Stimulated activated effector memory CD8-positive, alpha-beta T cell treated with anti-CD3 and anti-CD28 coated beads, Interleukin-12 subunit alpha, Interleukin-12 subunit beta, amount 100 ng/mL, for 72 hours (primary cell): ENCODE data around the gene TEX44.
"Not testable (repeated sequence)": the region's sequence is repeated elsewhere in the genome, so short reads cannot be mapped to it uniquely, and the experiment has no call there.

Experiments
- ATAC-seq: fragments of 150-1000 bp; cut with Tn5 transposase; 2 replicates; pipeline ENCODE4 v1.10.0; 2021
- DNase-seq, 2 donors: peaks; one replicate each; pipeline ENCODE4 v3.0.0; 2021 to 2022; ENCODE audit warnings: low spot score in 2 of 2
- H3K27ac Mint-ChIP-seq: one replicate; pipeline ENCODE4 v1.8.0; 2022; ENCODE audit warnings: mild to moderate bottlenecking, mixed read lengths
- H3K36me3 Mint-ChIP-seq: one replicate; pipeline ENCODE4 v1.8.0; 2022; ENCODE audit warnings: mild to moderate bottlenecking, mixed read lengths
- H3K4me1 Mint-ChIP-seq: one replicate; pipeline ENCODE4 v1.8.0; 2022; ENCODE audit warnings: mixed read lengths
- H3K4me3 Mint-ChIP-seq: one replicate; pipeline ENCODE4 v1.8.0; 2022; ENCODE audit warnings: mild to moderate bottlenecking, mixed read lengths
- H3K9me3 Mint-ChIP-seq: one replicate; pipeline ENCODE4 v1.8.0; 2022; ENCODE audit warnings: mixed read lengths

Gene TEX44

DNA sequence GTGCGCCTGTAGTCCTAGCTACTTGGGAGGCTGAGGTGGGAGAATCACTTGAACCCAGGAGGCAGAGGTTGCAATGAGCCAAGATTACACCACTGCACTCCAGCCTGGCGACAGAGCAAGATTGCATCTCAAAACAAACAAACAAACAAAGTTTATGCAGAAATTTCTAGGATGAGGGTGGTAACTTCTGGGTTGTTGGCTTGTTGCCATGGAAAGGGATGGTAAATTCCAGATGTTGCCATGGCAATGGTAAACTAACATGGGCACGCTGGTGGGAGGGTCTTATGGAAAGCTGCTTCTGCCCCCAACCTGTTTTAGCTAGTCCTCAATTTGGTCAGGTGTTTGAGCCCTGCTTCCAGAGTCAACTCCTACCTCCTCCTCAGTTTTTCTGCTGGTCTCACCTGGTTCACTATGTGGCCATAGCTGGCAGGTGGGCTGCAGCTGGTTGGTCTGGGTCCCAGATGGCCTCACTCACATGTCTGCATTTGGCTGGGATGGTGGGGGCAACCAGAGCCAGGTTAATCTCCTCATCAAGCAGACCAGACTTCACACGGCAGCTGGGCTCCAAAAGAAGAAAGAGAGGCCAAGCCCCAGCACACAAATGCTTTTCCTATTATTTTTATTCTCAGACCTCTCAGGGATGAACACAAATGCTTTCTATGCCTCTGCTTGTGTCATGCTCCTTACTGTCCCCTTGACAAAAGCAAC, 26.6 kb upstream of the TEX44 start:
- no peaks in the 10 kb centered on the region for H3K9me3 Mint-ChIP-seq
- H3K4me1 Mint-ChIP-seq, result peaks cover 14% of the 10 kb centered on the region
- no peaks in the 10 kb centered on the region for H3K36me3 Mint-ChIP-seq
- H3K4me3 Mint-ChIP-seq, result no peak overlapping the region
- no peak overlapping the region for H3K27ac Mint-ChIP-seq
- DNase-seq, result no peak
- no peak for ATAC-seq

DNA sequence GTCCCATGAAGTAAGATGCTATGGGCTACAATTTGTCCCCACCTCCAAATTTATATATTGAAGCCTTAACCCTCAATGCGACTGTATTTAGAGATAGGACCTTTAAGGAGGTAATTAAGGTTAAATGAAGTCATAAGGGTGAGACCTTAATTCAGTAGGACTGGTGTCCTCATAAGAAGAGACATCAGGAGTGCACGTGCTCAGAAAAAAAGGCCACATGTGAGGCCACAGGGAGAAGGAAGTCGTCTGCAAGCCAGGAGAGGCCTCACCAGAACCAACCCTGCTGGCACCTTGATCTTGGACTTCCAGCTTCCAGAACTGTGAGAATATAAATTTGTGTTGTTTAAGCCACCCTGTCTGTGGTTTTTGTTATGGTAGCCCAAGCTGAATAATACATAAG, 25.5 kb upstream of the TEX44 start:
- Mint-ChIP-seq H3K9me3 (no peaks in the 10 kb centered on the region), H3K4me3 (no peak overlapping the region), H3K36me3 (no peaks in the 10 kb centered on the region), H3K27ac (no peak overlapping the region), H3K4me1 (peaks cover 14% of the 10 kb centered on the region)
- ATAC-seq (no peak), DNase-seq (no peak)

DNA sequence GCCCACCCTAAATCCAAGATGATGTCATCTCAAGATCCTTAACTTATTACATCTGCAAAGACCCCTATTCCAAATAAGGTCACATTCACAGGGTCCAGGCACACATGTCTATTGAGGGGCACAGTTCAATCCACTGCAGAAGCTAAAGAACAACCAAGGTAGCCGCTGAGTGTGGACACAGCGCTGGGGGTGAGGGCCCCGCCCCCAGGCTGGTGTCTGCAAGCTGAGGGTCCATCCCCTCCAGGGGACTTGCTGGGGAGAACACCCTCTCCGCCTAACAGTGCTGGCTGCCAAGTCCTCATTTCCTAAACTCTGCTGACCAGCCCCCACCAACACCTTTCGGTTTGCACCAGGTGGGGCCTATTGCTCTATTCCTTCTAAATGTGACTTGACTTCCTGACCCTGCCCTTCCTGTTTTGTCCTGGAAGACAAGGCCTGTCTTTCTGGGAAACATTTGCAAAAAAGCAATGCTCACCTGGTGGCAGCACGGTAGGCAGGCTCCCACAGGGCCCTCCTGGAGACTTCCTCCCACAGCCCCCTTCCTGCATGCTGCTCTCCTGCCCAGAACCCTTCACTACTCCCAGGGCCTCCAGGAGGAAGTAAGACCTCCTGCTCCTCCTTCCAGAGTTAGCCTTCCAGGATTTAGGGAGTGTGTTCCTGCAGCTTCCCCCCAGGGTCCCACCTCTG, 24.4 kb upstream of the TEX44 start:
- DNase-seq, result no peak
- no peak for ATAC-seq
- no peaks in the 10 kb centered on the region for H3K36me3 Mint-ChIP-seq
- no peaks in the 10 kb centered on the region for H3K9me3 Mint-ChIP-seq
- peak overlapping the region; percentile 32 for H3K27ac Mint-ChIP-seq
- H3K4me3 Mint-ChIP-seq, result no peak overlapping the region
- H3K4me1 Mint-ChIP-seq, result peaks cover 14% of the 10 kb centered on the region

DNA sequence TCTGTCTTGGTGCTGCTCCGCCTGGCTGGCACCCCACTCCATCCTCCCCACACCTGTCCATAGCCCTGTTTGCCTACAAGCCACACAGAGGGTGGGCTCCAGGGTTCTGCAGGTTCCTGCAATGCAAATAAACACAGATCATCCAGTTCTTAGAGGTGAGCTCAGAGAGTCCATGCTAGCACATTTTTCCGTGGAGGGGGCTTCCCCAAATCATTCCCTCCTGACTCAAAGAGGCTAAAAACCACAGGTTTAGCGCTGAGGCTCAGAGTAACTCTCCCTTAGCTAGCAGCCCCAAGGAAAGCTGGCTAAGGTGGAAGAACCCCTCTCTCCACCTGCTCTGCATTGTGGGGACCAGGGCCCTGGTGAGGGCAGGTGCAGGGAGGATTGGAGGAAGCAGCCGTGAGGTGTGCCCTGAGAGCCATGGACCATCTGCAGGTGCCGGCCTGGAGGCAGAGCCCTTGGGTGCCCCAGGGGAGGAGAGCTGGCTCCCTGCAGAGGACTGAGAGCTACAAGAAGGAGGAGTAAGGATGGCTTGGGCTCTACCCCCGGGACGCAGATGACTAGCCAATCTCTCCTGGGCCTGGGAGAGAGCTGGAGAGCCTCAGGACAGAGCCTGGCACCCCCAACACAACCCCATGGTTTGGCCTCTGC, 23.8 kb upstream of the TEX44 start:
- Mint-ChIP-seq H3K4me1 (peaks cover 14% of the 10 kb centered on the region), H3K36me3 (no peaks in the 10 kb centered on the region), H3K27ac (peak overlapping the region; percentile 32), H3K9me3 (no peaks in the 10 kb centered on the region), H3K4me3 (no peak overlapping the region)
- ATAC-seq (peak; percentile 88), DNase-seq (no peak)

DNA sequence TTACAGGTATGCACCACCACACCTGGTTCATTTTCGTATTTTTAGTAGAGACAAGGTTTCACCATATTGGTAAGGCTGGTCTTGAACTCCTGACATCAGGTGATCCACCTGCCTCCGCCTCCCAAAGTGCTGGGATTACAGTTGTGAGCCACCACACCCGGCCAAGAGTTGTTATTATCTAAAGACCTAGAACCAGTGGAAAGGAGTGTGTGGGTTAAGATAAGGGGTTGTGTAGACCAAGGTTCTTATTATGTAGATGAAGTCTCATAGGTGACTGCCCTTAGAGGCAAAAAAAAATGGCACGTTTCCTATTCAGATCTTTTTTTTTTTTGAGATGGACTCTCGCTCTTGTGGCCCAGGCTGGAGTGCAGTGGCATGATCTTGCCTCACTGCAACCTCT, 21.7 kb upstream of the TEX44 start:
- not testable (repeated sequence) for H3K27ac Mint-ChIP-seq

DNA sequence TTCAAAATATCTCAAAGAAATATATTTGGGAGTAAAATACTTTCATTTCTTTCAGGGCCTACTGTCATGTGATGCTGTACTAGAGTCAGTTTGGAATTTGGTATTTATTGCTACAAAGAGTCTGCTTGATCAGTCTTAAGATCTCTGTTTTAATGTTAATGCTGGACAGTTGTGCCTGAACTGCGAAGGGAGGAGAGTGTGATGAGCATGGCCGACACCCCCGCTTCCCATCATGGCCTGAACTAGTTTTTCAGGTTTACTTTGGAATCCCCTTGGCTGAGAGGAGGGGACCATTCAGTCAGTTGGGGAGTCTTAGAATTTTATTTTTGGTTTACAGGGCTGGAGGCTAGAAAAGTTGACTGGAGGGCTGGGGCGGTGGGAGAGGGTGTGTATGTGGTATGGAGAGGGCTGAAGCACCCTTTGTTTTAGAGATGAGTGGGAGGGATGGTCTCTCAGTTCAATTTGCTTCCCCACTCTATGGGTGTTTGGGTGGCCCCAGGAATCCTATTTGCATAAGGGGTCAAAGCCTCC, 20.9 kb upstream of the TEX44 start:
- no peak overlapping the region for H3K27ac Mint-ChIP-seq
- no peaks in the 10 kb centered on the region for H3K9me3 Mint-ChIP-seq
- no peak for ATAC-seq

More for the DNA sequence above, 21.7 kb upstream of the TEX44 start:
- not testable (repeated sequence) for H3K36me3 Mint-ChIP-seq, H3K4me3 Mint-ChIP-seq, ATAC-seq, DNase-seq, H3K9me3 Mint-ChIP-seq
- peaks cover 14% of the 10 kb centered on the region for H3K4me1 Mint-ChIP-seq

DNA sequence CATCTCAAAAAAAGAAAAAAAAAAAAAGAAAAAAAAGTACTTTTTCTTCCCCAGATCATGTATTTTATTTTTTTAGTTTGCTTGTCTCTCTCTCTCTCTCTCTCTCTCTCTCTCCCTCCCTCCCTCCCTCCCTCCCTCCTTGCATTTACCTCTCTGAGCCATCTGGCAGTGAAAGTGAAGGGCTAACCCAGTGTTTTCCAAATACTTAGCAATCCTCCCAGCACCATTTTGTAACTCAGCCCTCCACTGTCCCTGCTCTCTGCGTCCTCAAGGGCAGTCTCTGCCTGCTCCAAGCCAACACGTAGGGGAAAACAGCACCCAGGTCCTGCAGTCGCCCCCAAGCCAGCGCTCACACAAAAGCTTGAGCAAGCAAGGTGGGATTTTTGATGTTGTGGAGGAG, 19.6 kb upstream of the TEX44 start:
- no peak for ATAC-seq
- peaks cover 14% of the 10 kb centered on the region for H3K4me1 Mint-ChIP-seq
- H3K27ac Mint-ChIP-seq, result no peak overlapping the region
- no peaks in the 10 kb centered on the region for H3K36me3 Mint-ChIP-seq
- DNase-seq, result no peak
- no peak overlapping the region for H3K4me3 Mint-ChIP-seq
- H3K9me3 Mint-ChIP-seq, result no peaks in the 10 kb centered on the region

More for the DNA sequence above, 20.9 kb upstream of the TEX44 start:
- Mint-ChIP-seq H3K4me1 (peaks cover 14% of the 10 kb centered on the region), H3K36me3 (no peaks in the 10 kb centered on the region), H3K4me3 (no peak overlapping the region)
- no peak for DNase-seq

DNA sequence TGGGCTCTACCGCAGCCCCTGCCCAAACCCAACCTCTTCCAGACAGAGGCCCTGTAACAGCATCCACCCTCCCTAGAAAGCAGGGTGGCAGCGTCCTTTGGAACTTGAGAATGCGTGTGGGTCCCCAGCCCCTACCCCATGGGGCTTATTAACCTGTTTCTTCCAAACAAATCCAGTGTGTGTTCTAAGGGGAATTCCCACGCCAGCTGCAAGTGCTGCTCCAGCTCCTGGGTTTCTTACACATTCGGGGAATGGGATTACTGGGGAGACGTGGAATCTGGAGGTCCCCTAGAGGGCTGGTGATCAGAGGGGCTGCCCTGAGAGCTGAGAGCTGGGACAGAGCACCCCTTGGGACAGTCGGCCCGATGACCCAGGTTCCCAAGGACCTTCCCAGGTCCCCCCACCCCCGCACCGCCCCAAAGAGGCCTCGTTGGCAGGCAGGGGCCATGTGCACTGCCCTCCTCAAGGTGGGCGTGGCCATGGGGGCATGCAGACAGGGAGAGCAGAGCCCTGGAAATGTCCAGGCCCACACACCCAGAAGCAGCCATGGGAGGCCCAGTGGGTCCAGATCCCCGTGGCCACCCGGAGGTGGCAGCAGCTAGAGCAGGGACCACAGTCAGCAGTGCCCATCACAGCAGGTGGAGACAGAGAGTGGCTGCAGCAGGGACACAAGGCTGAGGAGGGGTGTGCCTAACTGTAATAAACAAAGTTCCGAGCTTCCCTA, 18.8 kb upstream of the TEX44 start:
- Mint-ChIP-seq H3K4me3 (no peak overlapping the region), H3K9me3 (no peaks in the 10 kb centered on the region), H3K36me3 (no peaks in the 10 kb centered on the region), H3K4me1 (peaks cover 9% of the 10 kb centered on the region), H3K27ac (no peak overlapping the region)
- ATAC-seq (no peak), DNase-seq (no peak)

DNA sequence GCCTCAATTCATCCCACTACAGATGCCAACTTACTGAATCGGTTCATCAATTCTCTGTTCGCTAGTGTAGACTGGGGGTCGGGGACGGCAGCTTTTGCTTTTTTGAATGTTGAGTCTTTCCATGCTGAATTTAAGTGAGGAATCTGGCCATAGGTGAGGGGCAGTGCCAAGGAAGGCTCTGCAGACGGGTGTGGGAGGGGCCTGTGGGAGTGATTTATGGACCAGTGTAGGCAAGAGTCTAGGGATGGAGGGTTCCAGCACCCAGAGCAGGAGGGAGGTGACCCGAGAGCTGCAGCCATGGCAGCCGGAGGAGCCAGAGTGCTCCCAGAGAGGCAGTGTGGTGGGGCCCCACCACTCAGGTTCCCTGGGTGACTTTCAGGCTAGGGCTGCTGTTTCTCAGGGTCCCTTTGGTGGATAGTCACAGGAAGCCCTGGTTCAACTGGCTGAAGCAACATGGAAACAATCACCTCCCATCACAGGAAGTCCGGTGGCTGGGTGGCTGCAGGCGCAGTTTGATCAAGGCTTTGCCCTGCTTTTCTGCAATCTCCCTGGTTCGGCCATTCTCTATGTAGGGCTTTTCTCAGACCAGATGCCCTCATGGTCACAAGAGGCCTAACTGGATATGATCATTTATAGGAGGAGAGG, 16.9 kb upstream of the TEX44 start:
- Mint-ChIP-seq H3K4me1 (no peaks in the 10 kb centered on the region), H3K36me3 (no peaks in the 10 kb centered on the region), H3K9me3 (peaks cover 2% of the 10 kb centered on the region), H3K27ac (no peak overlapping the region), H3K4me3 (no peak overlapping the region)
- DNase-seq, result no peak
- no peak for ATAC-seq

DNA sequence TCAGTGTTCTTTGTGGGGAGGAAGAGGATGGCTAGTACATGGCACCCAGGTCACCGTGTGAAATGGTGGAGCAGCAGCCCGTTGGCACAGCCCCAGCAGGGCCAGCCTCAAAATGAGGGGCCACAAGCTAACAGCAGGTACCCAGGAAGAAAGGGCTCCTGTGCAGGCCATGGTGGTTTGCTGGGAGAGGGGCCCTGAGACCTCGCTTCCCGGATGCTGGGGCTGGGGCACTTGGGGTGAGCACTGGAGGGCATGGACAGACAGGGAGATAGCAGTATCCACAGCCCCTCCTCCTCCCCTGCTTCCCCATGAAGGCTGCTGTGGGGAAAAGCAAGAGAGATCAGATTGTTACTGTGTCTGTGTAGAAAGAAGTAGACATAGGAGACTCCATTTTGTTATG, 16.2 kb upstream of the TEX44 start:
- no peak for DNase-seq
- Mint-ChIP-seq H3K4me3 (no peak overlapping the region), H3K36me3 (no peaks in the 10 kb centered on the region), H3K27ac (no peak overlapping the region), H3K9me3 (peaks cover 2% of the 10 kb centered on the region), H3K4me1 (no peaks in the 10 kb centered on the region)
- ATAC-seq, result no peak

DNA sequence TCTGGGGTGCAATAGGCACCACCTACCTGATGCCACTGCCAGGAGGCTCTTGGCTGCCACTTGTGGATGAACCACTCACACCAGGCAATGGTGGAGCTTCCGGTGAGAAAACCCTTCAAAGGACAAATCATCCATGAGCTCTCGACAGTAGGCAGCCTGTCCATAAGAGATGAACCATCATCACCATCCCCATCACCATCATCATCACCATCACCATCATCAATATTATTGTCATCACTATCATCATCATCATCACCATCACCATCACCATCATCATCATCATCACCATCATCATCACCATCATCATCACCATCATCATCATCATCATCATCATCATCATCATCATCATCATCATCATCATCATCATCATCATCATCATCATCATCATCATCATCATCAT, 14.0 kb upstream of the TEX44 start:
- not testable (repeated sequence) for H3K9me3 Mint-ChIP-seq, H3K4me1 Mint-ChIP-seq, H3K27ac Mint-ChIP-seq

DNA sequence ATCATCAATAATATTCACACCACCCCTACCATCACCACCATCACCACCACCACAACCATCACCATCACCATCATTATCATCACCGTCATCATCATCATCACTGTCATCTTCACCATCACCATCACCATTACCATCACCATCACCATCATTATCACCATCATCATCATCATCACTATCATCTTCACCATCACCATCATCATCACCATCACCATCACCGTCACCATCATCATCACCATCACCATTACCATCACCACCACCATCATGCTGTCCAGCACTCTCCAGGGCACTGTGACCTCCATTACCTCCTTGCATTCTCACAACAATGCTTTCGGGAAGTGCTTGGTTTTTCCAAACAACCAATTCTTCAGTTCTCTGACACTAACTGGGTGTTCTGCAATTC, 13.1 kb upstream of the TEX44 start:
- H3K9me3 Mint-ChIP-seq, result peaks cover 2% of the 10 kb centered on the region
- no peaks in the 10 kb centered on the region for H3K36me3 Mint-ChIP-seq
- no peak overlapping the region for H3K27ac Mint-ChIP-seq
- no peak for ATAC-seq
- no peak for DNase-seq
- H3K4me3 Mint-ChIP-seq, result no peak overlapping the region
- H3K4me1 Mint-ChIP-seq, result no peaks in the 10 kb centered on the region

More for the DNA sequence above, 14.0 kb upstream of the TEX44 start:
- DNase-seq, H3K4me3 Mint-ChIP-seq, ATAC-seq, H3K36me3 Mint-ChIP-seq: not testable (repeated sequence)

DNA sequence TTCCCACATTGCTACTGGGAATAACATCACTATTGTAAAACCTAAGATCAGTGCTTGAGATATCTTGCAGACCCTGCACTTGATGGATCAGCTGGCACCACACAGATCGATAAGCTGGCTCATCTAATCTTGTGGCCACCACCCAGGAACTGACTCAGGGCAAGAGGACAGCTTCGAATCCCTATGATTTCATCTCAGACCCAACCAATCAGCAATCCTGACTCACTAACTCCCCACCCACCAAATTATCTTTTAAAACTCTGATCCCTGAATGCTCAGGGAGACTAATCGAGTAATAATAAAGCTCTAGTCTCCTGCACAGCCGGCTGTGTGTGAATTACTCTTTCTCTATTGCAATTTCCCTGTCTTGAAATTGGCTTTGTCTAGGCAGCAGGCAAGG, 11.3 kb upstream of the TEX44 start:
- no peaks in the 10 kb centered on the region for H3K4me1 Mint-ChIP-seq
- ATAC-seq (no peak), DNase-seq (no peak)
- H3K27ac Mint-ChIP-seq, result no peak overlapping the region
- no peaks in the 10 kb centered on the region for H3K36me3 Mint-ChIP-seq
- H3K4me3 Mint-ChIP-seq, result no peak overlapping the region
- peaks cover 2% of the 10 kb centered on the region for H3K9me3 Mint-ChIP-seq

DNA sequence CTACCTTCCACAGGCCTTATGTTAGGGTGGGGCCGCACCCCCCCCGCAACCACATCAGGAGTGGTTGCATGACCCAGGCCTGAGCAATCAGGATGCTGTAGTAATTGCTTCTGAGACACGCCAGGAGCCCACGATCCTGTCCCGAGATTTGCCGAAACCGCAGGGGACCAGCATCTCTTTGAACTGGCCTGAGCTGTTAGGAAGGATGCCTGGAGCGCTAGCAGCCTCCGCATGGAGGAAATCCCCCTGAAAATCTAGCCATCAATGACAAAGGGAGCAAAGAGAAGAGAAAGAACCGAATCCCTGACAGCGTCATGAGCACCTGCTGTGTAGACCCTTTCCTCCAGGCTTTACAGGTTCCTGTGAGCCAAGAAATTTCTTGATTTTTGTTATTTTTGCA, 8.7 kb upstream of the TEX44 start:
- Mint-ChIP-seq H3K27ac (no peak overlapping the region), H3K4me3 (no peak overlapping the region), H3K9me3 (peaks cover 2% of the 10 kb centered on the region), H3K36me3 (no peaks in the 10 kb centered on the region), H3K4me1 (no peaks in the 10 kb centered on the region)
- ATAC-seq (no peak), DNase-seq (no peak)

DNA sequence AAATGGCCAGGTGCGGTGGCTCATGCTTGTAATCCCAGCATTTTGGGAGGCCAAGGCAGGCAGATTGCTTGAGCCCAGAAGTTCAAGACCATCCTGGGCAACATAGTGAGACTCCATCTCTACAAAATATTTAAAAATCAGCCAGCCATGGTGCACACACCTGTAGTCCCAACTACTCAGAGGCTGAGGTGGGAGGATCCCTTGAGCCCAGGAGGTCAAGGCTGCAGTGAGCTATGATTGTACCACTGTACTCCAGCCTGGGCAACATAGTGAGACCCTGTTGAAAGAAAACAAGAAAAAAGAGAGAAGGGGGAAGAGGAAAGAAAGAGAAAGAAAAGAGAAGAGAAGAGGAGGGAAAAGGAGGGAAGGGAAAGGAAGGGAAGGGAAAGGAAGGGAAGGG, 4.9 kb upstream of the TEX44 start:
- H3K36me3 Mint-ChIP-seq, H3K9me3 Mint-ChIP-seq, H3K27ac Mint-ChIP-seq, ATAC-seq, H3K4me3 Mint-ChIP-seq, H3K4me1 Mint-ChIP-seq, DNase-seq: not testable (repeated sequence)
